B cell (primary cell): ENCODE data around the gene S1PR3. TPM values are rescaled to one million over a fixed set of nuclear protein-coding genes. Genes with fewer than 3 reads are reported as not detected.

Experiments
- ATAC-seq: fragments of 200-7000 bp; cut with Tn5 transposase; one replicate; pipeline ENCODE4 v1.10.0; 2021; ENCODE audit warnings: low read depth, mild to moderate bottlenecking, moderate number of reproducible peaks, moderate library complexity
- CTCF ChIA-PET: fragments of 350-600 bp; sonication (Branson Sonifier 250); formaldehyde crosslinking; loops from one replicate; lab custom pipeline; 2021; ENCODE audit warnings: antibody characterized with exemption, inconsistent platforms; lab: Charles Lee
- POLR2A ChIA-PET: fragments of 350-600 bp; sonication (Branson Sonifier 250); formaldehyde crosslinking; loops from one replicate; lab custom pipeline; 2021; ENCODE audit warnings: antibody characterized with exemption; lab: Charles Lee
- DNase-seq: peaks from one replicate; pipeline ENCODE4 v3.0.0; 2013
- H2AFZ ChIP-seq: 2 replicates; pipeline ENCODE4 v1.6.1; 2012; ENCODE audit warnings: mild to moderate bottlenecking, low read depth, low read length; ENCODE audit not compliant: insufficient read depth, poor library complexity, severe bottlenecking
- H3K27ac ChIP-seq, 2 donors: 1 replicate in 1 of 2; 2 replicates in 1 of 2; pipeline ENCODE4 v1.5.1; 2012 to 2013; ENCODE audit warnings: low read length in 2 of 2, mild to moderate bottlenecking in 2 of 2, moderate library complexity in 1 of 2
- H3K27me3 ChIP-seq, 4 experiments: fragments of 200-600 bp in 1 of 4; sonication (generic) in 1 of 4; replicated peaks in 1 of 4; 1 replicate in 2 of 4; 2 replicates in 2 of 4; pipeline versions ENCODE4 v1.6.1 to v1.7.0; 2013 to 2016; ENCODE audit warnings: low read length in 3 of 4, mild to moderate bottlenecking in 2 of 4, mixed read lengths in 1 of 4, moderate library complexity in 1 of 4; ENCODE audit not compliant: insufficient read depth in 4 of 4, control insufficient read depth in 3 of 4; ENCODE audit errors: control extremely low read depth in 1 of 4
- H3K36me3 ChIP-seq, 2 experiments: replicated peaks in 1 of 2; 1 replicate in 1 of 2; 2 replicates in 1 of 2; pipeline versions ENCODE4 v1.6.1 to v1.7.1; 2013; ENCODE audit warnings: low read length in 1 of 2; ENCODE audit not compliant: insufficient read depth in 2 of 2, control insufficient read depth in 1 of 2; ENCODE audit errors: control extremely low read depth in 1 of 2, extremely low read depth in 1 of 2
- H3K4me1 ChIP-seq, 2 donors: fragments of 200-600 bp in 1 of 2; sonication (generic) in 1 of 2; 1 replicate in 1 of 2; 2 replicates in 1 of 2; pipeline versions ENCODE4 v1.5.1 to v1.6.1; 2013 to 2017; ENCODE audit warnings: low read length in 2 of 2; ENCODE audit not compliant: control insufficient read depth in 2 of 2, insufficient read depth in 2 of 2
- H3K4me2 ChIP-seq: replicated peaks from 2 replicates; pipeline ENCODE3; 2012; ENCODE audit warnings: mild to moderate bottlenecking, low read depth, low read length; ENCODE audit not compliant: poor library complexity, severe bottlenecking
- H3K4me3 ChIP-seq, 5 experiments: fragments of 200-600 bp in 1 of 5; sonication (generic) in 1 of 5; 1 replicate in 3 of 5; 2 replicates in 2 of 5; pipeline versions ENCODE4 v1.5.1 to v1.7.0; 2011 to 2016; ENCODE audit warnings: low read length in 4 of 5, mild to moderate bottlenecking in 4 of 5, low read depth in 2 of 5, control low read depth in 1 of 5, moderate library complexity in 1 of 5; ENCODE audit not compliant: insufficient read depth in 1 of 5; ENCODE audit errors: control extremely low read depth in 1 of 5, extremely low read depth in 1 of 5
- H3K79me2 ChIP-seq: fragments of 200-600 bp; sonication (generic); one replicate; pipeline ENCODE4 v1.6.0; 2016; ENCODE audit warnings: low read length; ENCODE audit not compliant: control insufficient read depth, insufficient read depth
- H3K9ac ChIP-seq: fragments of 200-600 bp; sonication (generic); 2 replicates; pipeline ENCODE4 v1.6.1; 2017; ENCODE audit warnings: mild to moderate bottlenecking, low read length, moderate library complexity
- H3K9me3 ChIP-seq, 3 donors: one replicate each; pipeline versions ENCODE4 v1.6.1 to v1.7.1; 2013; ENCODE audit warnings: low read length in 2 of 3; ENCODE audit not compliant: control insufficient read depth in 2 of 3, insufficient read depth in 1 of 3; ENCODE audit errors: control extremely low read depth in 1 of 3
- H4K20me1 ChIP-seq: 2 replicates; pipeline ENCODE4 v1.6.0; 2012; ENCODE audit warnings: mild to moderate bottlenecking, low read length; ENCODE audit not compliant: insufficient read depth, control insufficient read depth, poor library complexity, severe bottlenecking
- H3K27ac Mint-ChIP-seq: one replicate; pipeline ENCODE4 v1.8.0; 2021; ENCODE audit warnings: mixed read lengths
- H3K27me3 Mint-ChIP-seq: one replicate; pipeline ENCODE4 v1.8.0; 2021; ENCODE audit warnings: mixed read lengths
- H3K4me1 Mint-ChIP-seq: one replicate; pipeline ENCODE4 v1.8.0; 2021; ENCODE audit warnings: mixed read lengths
- H3K4me3 Mint-ChIP-seq: one replicate; pipeline ENCODE4 v1.8.0; 2021; ENCODE audit warnings: mixed read lengths
- H3K9me3 Mint-ChIP-seq: one replicate; pipeline ENCODE4 v1.8.0; 2022; ENCODE audit warnings: mixed read lengths; ENCODE audit not compliant: insufficient read depth
- CTCF ChIP-seq: fragments of 200-600 bp; IDR thresholded peaks from one replicate; pipeline ENCODE4 v1.8.0; 2022; ENCODE audit warnings: antibody characterized with exemption, mild to moderate bottlenecking
- EZH2 ChIP-seq: IDR thresholded peaks from 2 replicates; pipeline ENCODE4 v1.6.1; 2012; ENCODE audit warnings: borderline replicate concordance, low read depth, mild to moderate bottlenecking, moderate library complexity, low read length; ENCODE audit not compliant: insufficient read depth, poor library complexity, severe bottlenecking
- WGBS: methylation state at CpG from one replicate; pipeline ENCODE4 v1.1.5; 2013; ENCODE audit warnings: missing lambda C conversion rate; ENCODE audit not compliant: insufficient coverage; 5-methylcytosine and 5-hydroxymethylcytosine counted together
- intact Hi-C: fragments of 100-400 bp; cut with micrococcal nuclease; formaldehyde crosslinking; loops from one replicate; pipeline ENCODE4 v1.10.0; 2022
- polyA plus RNA-seq: library from polyadenylated mRNA; depleted of rRNA; stranded (reverse); fragments of >200 nt; gene quantifications from 2 replicates; pipeline ENCODE4 v1.2.3, GENCODE V29; 2012
- total RNA-seq, 2 donors: library from RNA; stranded (reverse); fragments of 120-200 nt in 1 of 2; gene quantifications; 1 replicate in 1 of 2; 2 replicates in 1 of 2; pipeline versions ENCODE4 v1.2.3 to v1.2.4, GENCODE V29; 2013 to 2022

The S1PR3 gene
- total and polyA plus RNA-seq, 2 donors (not counting 1 experiment from before 2014, with no cell fraction given): 0.25 TPM; not detected in 1

- POLR2A ChIA-PET: no interaction called here
- no peak for ATAC-seq
- Histone ChIP-seq H3K79me2 (no peaks in the 10 kb centered on the region), H3K27ac (no peak overlapping the region), H3K9me3 (peaks cover 0 to 3% (median 0%) of the 10 kb centered on the region in 3 donors), H3K4me2 (no peak overlapping the region), H2AFZ (no peak overlapping the region), H3K4me1 (no peaks in the 10 kb centered on the region), H3K9ac (no peak overlapping the region), H4K20me1 (no peaks in the 10 kb centered on the region), H3K27me3 (peaks cover 0 to 6% (median under 1%) of the 10 kb centered on the region in 4 experiments), H3K4me3 (no peak overlapping the region), H3K36me3 (no peaks in the 10 kb centered on the region)
- no peak overlapping the region for H3K4me3 Mint-ChIP-seq
- no peaks in the 10 kb centered on the region for H3K9me3 Mint-ChIP-seq
- H3K27me3 Mint-ChIP-seq: peaks cover 19% of the 10 kb centered on the region
- no peak for DNase-seq
- no peaks in the 10 kb centered on the region for H3K4me1 Mint-ChIP-seq
- no peak overlapping the region for H3K27ac Mint-ChIP-seq
- CTCF ChIA-PET: no interaction called here
- intact Hi-C loops: no loop called here
- no peak for TF ChIP-seq CTCF
- TF ChIP-seq EZH2: no peak
- WGBS: 89% methylated on average over 1 of the region's 2 CpGs
These were observed 12.2 kb upstream of the S1PR3 start for GRCh38 chr9:88979021-88979420.

DNA sequence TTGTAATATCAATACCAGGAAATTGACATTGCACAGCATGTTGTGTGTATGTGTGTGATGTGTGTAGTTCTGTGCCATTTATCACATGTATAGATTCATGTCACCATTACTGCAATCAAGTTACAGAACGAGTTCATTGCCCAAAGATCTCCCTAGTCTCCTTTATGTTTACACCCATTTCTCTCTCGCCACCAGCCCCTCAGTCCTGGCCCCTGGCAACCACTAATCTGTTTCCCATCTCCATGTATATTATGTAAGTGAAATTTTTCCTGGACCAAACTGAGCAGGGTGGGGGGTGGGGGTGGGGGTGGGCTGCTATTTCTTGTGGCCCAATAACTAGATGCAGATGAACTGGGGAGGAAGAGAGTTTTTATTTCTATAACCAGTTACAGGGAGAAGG, 11.5 kb upstream of the S1PR3 start:
- H3K4me3 ChIP-seq: no peak overlapping the region
- ChIA-PET POLR2A (no interaction called here), CTCF (no interaction called here)
- no peaks in the 10 kb centered on the region for H3K79me2 ChIP-seq
- Mint-ChIP-seq H3K9me3 (no peaks in the 10 kb centered on the region), H3K27me3 (peaks cover 27% of the 10 kb centered on the region), H3K4me3 (no peak overlapping the region), H3K27ac (no peak overlapping the region), H3K4me1 (no peaks in the 10 kb centered on the region)
- intact Hi-C loops: no loop called here
- no peak overlapping the region for H3K4me2 ChIP-seq
- no peak overlapping the region for H3K9ac ChIP-seq
- DNase-seq (no peak), ATAC-seq (no peak)
- H3K27me3 ChIP-seq: peaks cover 0 to 9% (median 2%) of the 10 kb centered on the region in 4 experiments
- H3K4me1 ChIP-seq: no peaks in the 10 kb centered on the region
- peaks cover 0 to 3% (median 0%) of the 10 kb centered on the region in 3 donors for H3K9me3 ChIP-seq
- H2AFZ ChIP-seq: no peak overlapping the region
- no peaks in the 10 kb centered on the region for H3K36me3 ChIP-seq
- no peak for TF ChIP-seq EZH2
- H3K27ac ChIP-seq: no peak overlapping the region
- WGBS: no CpG with 5 or more reads among the region's 2 CpGs
- no peaks in the 10 kb centered on the region for H4K20me1 ChIP-seq
